Mucosa of descending colon (tissue), 3 donors: ENCODE data around the gene C12orf57. TPM values are rescaled to one million over a fixed set of nuclear protein-coding genes. Genes with fewer than 3 reads are reported as not detected.
A peak's percentile ranks its signal among the peaks of the same experiment; 100 is the strongest.

ENCODE experiments used
- ATAC-seq: fragments of 200-7000 bp; cut with Tn5 transposase; one replicate; pipeline ENCODE4 v1.9.1; 2020; ENCODE audit warnings: mild to moderate bottlenecking, moderate library complexity
- DNase-seq, 3 donors: peaks; one replicate each; pipeline ENCODE4 v3.0.0-alpha.2; 2020
- H3K36me3 ChIP-seq: fragments of 200-600 bp; one replicate; pipeline ENCODE4 v1.8.0; 2021; ENCODE audit warnings: low read depth, mild to moderate bottlenecking
- H3K4me1 ChIP-seq: fragments of 200-600 bp; one replicate; pipeline ENCODE4 v1.8.0; 2021; ENCODE audit warnings: low read depth, mild to moderate bottlenecking
- H3K4me3 ChIP-seq: fragments of 200-600 bp; one replicate; pipeline ENCODE4 v1.8.0; 2021; ENCODE audit warnings: mild to moderate bottlenecking
- H3K9me3 ChIP-seq: fragments of 200-600 bp; one replicate; pipeline ENCODE4 v1.8.0; 2021; ENCODE audit warnings: mild to moderate bottlenecking
- CTCF ChIP-seq: fragments of 200-600 bp; IDR thresholded peaks from one replicate; pipeline ENCODE4 v1.8.0; 2022; ENCODE audit warnings: antibody characterized with exemption, mild to moderate bottlenecking
- intact Hi-C, 2 donors: fragments of 100-400 bp; cut with DNase I in 1 of 2; cut with micrococcal nuclease in 1 of 2; formaldehyde crosslinking; loops; one replicate each; pipeline versions ENCODE4 v1.11.0 to v1.11.1; 2022; cut with DNase I, micrococcal nuclease
- total RNA-seq, 3 donors: library from RNA; stranded (reverse); fragmentation: NEBNext Ultra II Directional in 2 of 3; extraction: Animal tissue kit (Norgen Biotek cat#: 25700) in 2 of 3; gene quantifications; one replicate each; pipeline versions ENCODE4 v1.2.1 to v1.2.4, GENCODE V29; 2021 to 2023
- donor health status: DM: no; HTN: no; CAD: no; lungs with moderate emphysema.
- donor health status: DM: no; HTN: no; CAD: no.
- donor health status: DM: no; HTN: yes; CAD: no.

Gene C12orf57
- total RNA-seq, 3 donors from 2014 or later, result 113 to 175 (median 130) TPM

DNA sequence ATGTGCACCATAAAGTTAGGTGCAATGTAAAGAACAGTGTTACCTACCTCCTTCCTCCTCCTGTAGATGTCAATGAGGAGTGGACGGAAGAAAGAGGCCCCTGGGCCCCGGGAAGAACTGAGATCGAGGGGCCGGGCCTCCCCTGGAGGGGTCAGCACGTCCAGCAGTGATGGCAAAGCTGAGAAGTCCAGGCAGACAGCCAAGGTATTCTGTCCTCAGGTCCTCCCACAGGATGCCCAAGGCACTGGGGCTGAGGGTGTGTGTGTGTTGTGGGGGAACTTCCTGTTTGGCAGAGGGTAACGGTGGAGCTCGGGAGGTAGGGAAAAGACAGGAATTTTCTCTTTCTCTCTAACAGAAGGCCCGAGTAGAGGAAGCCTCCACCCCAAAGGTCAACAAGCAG lies 9.7 kb upstream of the C12orf57 start:
- DNase-seq, result peak in 2 of 3 donors; percentile 31 to 65
- Histone ChIP-seq H3K9me3 (no peaks in the 10 kb centered on the region), H3K36me3 (no peaks in the 10 kb centered on the region), H3K4me1 (peaks cover 37% of the 10 kb centered on the region), H3K4me3 (no peak overlapping the region)
- TF ChIP-seq CTCF, result no peak
- no peak for ATAC-seq
- intact Hi-C loops, result no loop called here

DNA sequence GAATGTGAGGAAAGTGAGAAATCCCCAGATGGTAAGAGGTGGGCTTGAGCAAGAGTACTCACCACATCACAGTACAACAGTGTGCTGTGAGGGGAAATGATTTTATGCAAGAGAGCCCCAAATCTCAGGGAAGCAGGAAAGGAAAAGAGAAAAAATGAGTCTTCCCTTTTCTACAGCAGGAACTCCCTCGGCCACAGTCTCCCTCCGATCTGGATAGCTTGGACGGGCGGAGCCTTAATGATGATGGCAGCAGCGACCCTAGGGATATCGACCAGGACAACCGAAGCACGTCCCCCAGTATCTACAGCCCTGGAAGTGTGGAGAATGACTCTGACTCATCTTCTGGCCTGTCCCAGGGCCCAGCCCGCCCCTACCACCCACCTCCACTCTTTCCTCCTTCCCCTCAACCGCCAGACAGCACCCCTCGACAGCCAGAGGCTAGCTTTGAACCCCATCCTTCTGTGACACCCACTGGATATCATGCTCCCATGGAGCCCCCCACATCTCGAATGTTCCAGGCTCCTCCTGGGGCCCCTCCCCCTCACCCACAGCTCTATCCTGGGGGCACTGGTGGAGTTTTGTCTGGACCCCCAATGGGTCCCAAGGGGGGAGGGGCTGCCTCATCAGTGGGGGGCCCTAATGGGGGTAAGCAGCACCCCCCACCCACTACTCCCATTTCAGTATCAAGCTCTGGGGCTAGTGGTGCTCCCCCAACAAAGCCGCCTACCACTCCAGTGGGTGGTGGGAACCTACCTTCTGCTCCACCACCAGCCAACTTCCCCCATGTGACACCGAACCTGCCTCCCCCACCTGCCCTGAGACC lies 8.2 kb upstream of the C12orf57 start:
- intact Hi-C loops, result no loop called here
- DNase-seq (peak in 2 of 3 donors; percentile 33 to 58), ATAC-seq (no peak)
- H3K4me1 ChIP-seq, result peaks cover 35% of the 10 kb centered on the region
- no peaks in the 10 kb centered on the region for H3K36me3 ChIP-seq
- no peak overlapping the region for H3K4me3 ChIP-seq
- H3K9me3 ChIP-seq, result no peaks in the 10 kb centered on the region
- TF ChIP-seq CTCF, result no peak

GRCh38 chr12:6936194-6936635 lies 7.6 kb upstream of the C12orf57 start:
- H3K4me1 ChIP-seq, result peaks cover 31% of the 10 kb centered on the region
- no peak for DNase-seq
- TF ChIP-seq CTCF, result no peak
- no peaks in the 10 kb centered on the region for H3K36me3 ChIP-seq
- H3K9me3 ChIP-seq, result no peaks in the 10 kb centered on the region
- intact Hi-C loops, result no loop called here
- no peak for ATAC-seq
- no peak overlapping the region for H3K4me3 ChIP-seq

- DNase-seq (peak in 2 of 3 donors; percentile 67 to 73), ATAC-seq (peak; percentile 7)
- no peaks in the 10 kb centered on the region for H3K36me3 ChIP-seq
- intact Hi-C loops, result no loop called here
- H3K4me1 ChIP-seq, result peaks cover 31% of the 10 kb centered on the region
- no peak for TF ChIP-seq CTCF
- no peaks in the 10 kb centered on the region for H3K9me3 ChIP-seq
- peak overlapping the region; percentile 21 for H3K4me3 ChIP-seq
Measured at GRCh38 chr12:6936636-6937480, 7.0 kb upstream of the C12orf57 start.

DNA sequence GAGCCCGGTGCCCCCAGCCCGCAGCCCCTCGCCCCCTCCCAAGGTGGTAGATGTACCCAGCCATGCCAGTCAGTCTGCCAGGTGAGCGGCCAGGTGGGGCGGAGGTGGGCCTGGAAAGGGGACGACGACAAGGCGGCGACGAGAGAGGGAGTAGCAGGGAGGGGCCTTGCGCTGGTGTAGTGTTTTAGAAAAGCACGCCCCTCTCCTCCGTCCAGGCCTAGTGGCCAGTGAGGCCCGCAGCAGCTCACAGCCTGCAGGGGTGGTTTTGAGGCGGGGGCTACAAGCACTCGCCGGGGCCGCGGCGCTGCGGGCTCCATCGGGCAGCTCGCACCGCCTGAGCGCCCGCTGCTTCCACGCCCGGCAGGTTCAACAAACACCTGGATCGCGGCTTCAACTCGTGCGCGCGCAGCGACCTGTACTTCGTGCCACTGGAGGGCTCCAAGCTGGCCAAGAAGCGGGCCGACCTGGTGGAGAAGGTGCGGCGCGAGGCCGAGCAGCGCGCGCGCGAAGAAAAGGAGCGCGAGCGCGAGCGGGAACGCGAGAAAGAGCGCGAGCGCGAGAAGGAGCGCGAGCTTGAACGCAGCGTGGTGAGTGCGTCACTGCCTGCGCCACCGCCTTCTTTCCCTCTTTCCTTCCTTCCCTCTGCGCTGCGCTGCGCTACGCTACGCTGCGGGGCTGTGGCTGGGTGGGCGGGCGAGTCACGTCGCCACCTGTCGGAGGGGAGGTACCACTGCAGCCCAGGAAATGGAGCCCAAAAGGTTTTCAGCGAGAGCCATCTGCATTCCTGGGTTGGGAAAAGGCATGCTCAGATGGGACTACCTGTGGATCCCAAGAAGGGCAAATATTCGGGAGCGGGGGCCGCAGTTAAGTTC lies 6.1 kb upstream of the C12orf57 start:
- Histone ChIP-seq H3K4me1 (peaks cover 27% of the 10 kb centered on the region), H3K36me3 (no peaks in the 10 kb centered on the region), H3K9me3 (no peaks in the 10 kb centered on the region), H3K4me3 (peak overlapping the region; percentile 21)
- DNase-seq, result peak; percentile 92 to 97 (median 94)
- TF ChIP-seq CTCF, result peak; percentile 99
- intact Hi-C loops, result no loop called here
- ATAC-seq, result peak; percentile 93
